ENCODE data around the gene CAPRIN2. TPM values are rescaled to one million over a fixed set of nuclear protein-coding genes. Genes with fewer than 3 reads are reported as not detected.

Gene CAPRIN2
- total RNA-seq, 2 donors from 2014 or later, result 11.3 to 12.1 TPM

DNA sequence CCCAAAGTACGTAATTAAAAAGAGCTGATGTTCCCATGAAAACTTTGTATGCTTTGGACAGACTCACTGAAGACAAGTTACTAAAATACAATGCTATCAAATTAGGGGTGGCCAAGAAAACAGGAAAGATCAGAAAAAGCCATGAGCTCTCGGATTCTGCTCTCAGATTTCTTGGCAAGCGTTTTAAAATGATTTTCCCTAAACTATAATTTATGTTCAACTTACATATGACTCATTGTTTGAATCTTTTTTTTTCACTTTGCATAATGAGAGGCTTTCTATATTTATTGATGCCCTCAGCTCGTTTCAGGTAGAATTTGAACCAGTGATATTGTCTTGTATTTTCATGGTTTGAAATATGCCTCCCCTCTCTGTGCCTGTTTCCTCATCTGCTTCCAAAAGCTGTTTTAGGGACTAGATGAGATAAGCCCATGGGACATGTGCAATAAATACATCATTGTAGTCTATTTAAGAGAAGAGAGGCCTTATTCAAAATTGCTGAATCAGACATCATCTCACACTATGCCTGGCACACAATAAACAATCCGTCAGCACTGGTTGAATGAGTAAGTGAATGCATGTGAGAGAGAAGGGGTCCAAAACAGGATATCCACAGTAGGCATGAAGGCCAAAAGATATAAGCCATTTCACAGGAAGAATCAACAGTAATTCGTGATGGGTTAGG is 54.4 kb downstream of the CAPRIN2 start:
- Mint-ChIP-seq H3K4me3 (no peak overlapping the region), H3K27me3 (no peaks in the 10 kb centered on the region), H3K9me3 (no peaks in the 10 kb centered on the region), H3K27ac (no peak overlapping the region), H3K36me3 (ENCODE audit: low read depth) (no peaks in the 10 kb centered on the region), H3K4me1 (no peaks in the 10 kb centered on the region)
- no peak for ATAC-seq (replicated peaks)

- no peak for ATAC-seq (replicated peaks)
- Mint-ChIP-seq H3K27me3 (no peaks in the 10 kb centered on the region), H3K9me3 (no peaks in the 10 kb centered on the region), H3K36me3 (ENCODE audit: low read depth) (no peaks in the 10 kb centered on the region), H3K27ac (no peak overlapping the region), H3K4me1 (peaks cover 6% of the 10 kb centered on the region), H3K4me3 (peak overlapping the region; percentile 1)
Measured at GRCh38 chr12:30698346-30698745, 56.4 kb downstream of the CAPRIN2 start.

DNA sequence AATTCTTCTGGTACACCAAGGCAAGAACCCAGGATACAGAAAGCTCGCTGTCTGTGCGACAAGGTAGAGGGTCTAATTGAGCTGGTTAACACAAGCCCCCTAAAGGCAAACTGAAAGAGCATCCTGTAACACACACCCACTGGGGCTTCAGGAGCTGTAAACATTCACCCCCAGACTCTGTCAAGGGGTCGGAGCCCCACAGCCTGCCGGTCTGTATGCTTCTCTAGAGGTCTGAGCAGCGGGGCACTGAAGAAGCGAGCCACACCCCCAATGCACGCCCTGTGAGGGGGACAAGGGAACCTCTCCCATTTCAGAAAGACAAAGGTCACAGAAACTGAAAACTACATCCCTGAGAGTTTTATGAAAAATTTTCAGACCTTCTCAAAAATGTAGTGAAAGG is 57.8 kb downstream of the CAPRIN2 start:
- Mint-ChIP-seq H3K36me3 (ENCODE audit: low read depth) (no peaks in the 10 kb centered on the region), H3K27ac (no peak overlapping the region), H3K27me3 (no peaks in the 10 kb centered on the region), H3K4me3 (peak overlapping the region; percentile 92), H3K9me3 (no peaks in the 10 kb centered on the region), H3K4me1 (peaks cover 12% of the 10 kb centered on the region)
- ATAC-seq (replicated peaks), result no peak

DNA sequence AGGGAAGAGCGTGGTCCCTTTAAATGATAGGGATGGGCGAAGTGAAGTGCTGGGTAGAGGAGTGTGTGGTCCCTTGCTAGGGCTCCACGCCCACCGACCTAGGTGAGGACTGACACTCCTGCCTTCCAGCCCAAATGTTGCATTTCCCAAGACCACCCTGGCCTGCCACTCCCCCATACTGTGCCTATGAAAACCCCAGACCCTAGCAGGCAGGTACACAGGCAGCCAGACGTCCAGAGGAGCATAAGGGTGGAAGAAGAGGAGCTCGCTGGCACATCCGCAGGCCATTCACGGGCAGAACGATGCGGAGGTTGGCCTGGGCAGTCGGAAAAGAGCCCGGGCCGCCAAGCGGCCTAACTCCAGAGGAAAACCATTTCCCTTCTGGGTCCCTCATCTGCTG is 58.3 kb downstream of the CAPRIN2 start:
- H3K27me3 Mint-ChIP-seq, result no peaks in the 10 kb centered on the region
- peak overlapping the region; percentile 97 for H3K27ac Mint-ChIP-seq
- peak overlapping the region; percentile 92 for H3K4me3 Mint-ChIP-seq

DNA sequence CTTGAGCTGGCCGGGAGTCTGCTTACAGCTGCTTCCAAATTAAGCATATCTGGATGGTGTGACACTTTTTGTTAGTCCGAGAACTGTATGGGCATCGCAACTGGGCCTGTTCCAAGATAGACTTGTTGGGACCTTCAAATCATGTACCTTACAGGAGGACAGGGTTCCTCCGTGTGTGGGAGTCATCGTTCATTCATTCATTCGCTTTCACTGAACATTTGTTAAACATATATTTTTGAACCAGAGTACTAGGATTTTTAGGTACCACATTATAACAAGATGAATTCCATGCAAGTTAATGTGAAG is 58.7 kb downstream of the CAPRIN2 start:
- no peaks in the 10 kb centered on the region for H3K36me3 Mint-ChIP-seq (ENCODE audit: low read depth)
- H3K9me3 Mint-ChIP-seq, result no peaks in the 10 kb centered on the region
- H3K4me1 Mint-ChIP-seq, result peaks cover 12% of the 10 kb centered on the region
- H3K27ac Mint-ChIP-seq, result peak overlapping the region; percentile 97
- H3K27me3 Mint-ChIP-seq, result no peaks in the 10 kb centered on the region
- peak; percentile 37 for ATAC-seq (replicated peaks)
- H3K4me3 Mint-ChIP-seq, result peak overlapping the region; percentile 92

More for the DNA sequence above, 58.3 kb downstream of the CAPRIN2 start:
- no peak for ATAC-seq (replicated peaks)
- peaks cover 12% of the 10 kb centered on the region for H3K4me1 Mint-ChIP-seq
- no peaks in the 10 kb centered on the region for H3K36me3 Mint-ChIP-seq (ENCODE audit: low read depth)
- no peaks in the 10 kb centered on the region for H3K9me3 Mint-ChIP-seq

- peak within 1 kb of the TSS; percentile 97 for H3K27ac Mint-ChIP-seq
- H3K9me3 Mint-ChIP-seq, result no peaks in the 10 kb centered on the region
- ATAC-seq (replicated peaks), result peak; percentile 86
- H3K4me3 Mint-ChIP-seq, result peak within 1 kb of the TSS; percentile 92
- H3K36me3 Mint-ChIP-seq (ENCODE audit: low read depth), result peaks cover 2% of the 10 kb centered on the region
- no peaks in the 10 kb centered on the region for H3K27me3 Mint-ChIP-seq
- H3K4me1 Mint-ChIP-seq, result peaks cover 12% of the 10 kb centered on the region
Measured at GRCh38 chr12:30695199-30696102, 59.3 kb downstream of the CAPRIN2 start, which contains the start of gene IPO8. IPO8 (minus strand) TSS chr12:30695869; CDS start chr12:30695647, 222 bp downstream.

DNA sequence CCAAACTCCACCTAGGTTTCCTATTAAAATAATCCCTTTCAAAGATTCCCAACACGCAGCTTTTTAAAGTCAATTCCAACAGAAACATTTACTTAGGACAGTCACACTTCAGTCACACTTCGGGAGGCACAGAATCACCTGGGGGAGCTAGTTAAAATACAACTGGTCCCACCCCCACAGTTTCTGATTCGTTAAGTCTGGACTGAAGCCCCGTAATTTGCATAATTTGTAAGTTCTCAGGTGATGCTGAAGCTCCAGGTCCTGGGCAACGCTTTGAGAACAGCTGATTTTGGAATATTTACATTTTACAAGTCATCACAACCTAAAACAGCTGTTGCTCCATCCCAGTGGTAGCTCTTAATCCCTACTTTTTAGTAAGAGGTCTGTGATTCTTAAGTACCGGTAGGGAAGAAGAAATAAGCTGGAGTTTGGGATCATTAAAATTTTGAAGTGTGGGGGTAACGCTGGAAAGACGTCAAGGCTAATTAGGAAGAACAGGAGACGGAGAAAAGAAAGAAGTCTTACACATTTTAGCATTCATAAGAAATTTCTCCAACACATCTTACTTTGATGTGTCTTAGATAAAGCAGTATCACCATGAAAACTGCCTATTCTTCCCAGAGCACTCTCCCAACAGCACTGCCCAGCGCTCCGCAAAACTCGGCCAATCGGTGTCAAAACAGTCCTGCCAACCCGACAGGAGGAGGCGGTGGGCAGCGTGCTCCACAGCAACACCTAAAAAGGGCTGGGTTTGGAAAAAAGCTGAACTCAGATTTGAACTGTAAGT is 60.1 kb downstream of the CAPRIN2 start:
- H3K9me3 Mint-ChIP-seq, result no peaks in the 10 kb centered on the region
- H3K4me1 Mint-ChIP-seq, result peaks cover 12% of the 10 kb centered on the region
- H3K27me3 Mint-ChIP-seq, result no peaks in the 10 kb centered on the region
- H3K27ac Mint-ChIP-seq, result peak overlapping the region; percentile 97
- peak; percentile 43 for ATAC-seq (replicated peaks)
- H3K4me3 Mint-ChIP-seq, result peak overlapping the region; percentile 92
- peaks cover 10% of the 10 kb centered on the region for H3K36me3 Mint-ChIP-seq (ENCODE audit: low read depth)

- no peaks in the 10 kb centered on the region for H3K9me3 Mint-ChIP-seq
- H3K27ac Mint-ChIP-seq, result no peak overlapping the region
- no peaks in the 10 kb centered on the region for H3K27me3 Mint-ChIP-seq
- no peak for ATAC-seq (replicated peaks)
- H3K4me1 Mint-ChIP-seq, result peaks cover 14% of the 10 kb centered on the region
- no peak overlapping the region for H3K4me3 Mint-ChIP-seq
- H3K36me3 Mint-ChIP-seq (ENCODE audit: low read depth), result peaks cover 21% of the 10 kb centered on the region
Measured at GRCh38 chr12:30692470-30692869, 62.3 kb downstream of the CAPRIN2 start.

- Mint-ChIP-seq H3K27ac (no peak overlapping the region), H3K4me1 (peaks cover 17% of the 10 kb centered on the region), H3K4me3 (no peak overlapping the region), H3K9me3 (no peaks in the 10 kb centered on the region), H3K27me3 (no peaks in the 10 kb centered on the region), H3K36me3 (ENCODE audit: low read depth) (peaks cover 22% of the 10 kb centered on the region)
- ATAC-seq (replicated peaks), result no peak
Measured at GRCh38 chr12:30691122-30691879, 63.5 kb downstream of the CAPRIN2 start.

- no peaks in the 10 kb centered on the region for H3K9me3 Mint-ChIP-seq
- peaks cover 6% of the 10 kb centered on the region for H3K4me1 Mint-ChIP-seq
- H3K36me3 Mint-ChIP-seq (ENCODE audit: low read depth), result peaks cover 61% of the 10 kb centered on the region
- no peaks in the 10 kb centered on the region for H3K27me3 Mint-ChIP-seq
- H3K4me3 Mint-ChIP-seq, result no peak overlapping the region
- ATAC-seq (replicated peaks), result no peak
- H3K27ac Mint-ChIP-seq, result no peak overlapping the region
Measured at GRCh38 chr12:30687265-30687986, 67.3 kb downstream of the CAPRIN2 start.

- H3K27me3 Mint-ChIP-seq, result no peaks in the 10 kb centered on the region
- ATAC-seq (replicated peaks), result no peak
- H3K4me3 Mint-ChIP-seq, result no peak overlapping the region
- peaks cover 92% of the 10 kb centered on the region for H3K36me3 Mint-ChIP-seq (ENCODE audit: low read depth)
- H3K9me3 Mint-ChIP-seq, result no peaks in the 10 kb centered on the region
- no peaks in the 10 kb centered on the region for H3K4me1 Mint-ChIP-seq
- H3K27ac Mint-ChIP-seq, result no peak overlapping the region
Measured at GRCh38 chr12:30679241-30679640, 75.5 kb downstream of the CAPRIN2 start.

DNA sequence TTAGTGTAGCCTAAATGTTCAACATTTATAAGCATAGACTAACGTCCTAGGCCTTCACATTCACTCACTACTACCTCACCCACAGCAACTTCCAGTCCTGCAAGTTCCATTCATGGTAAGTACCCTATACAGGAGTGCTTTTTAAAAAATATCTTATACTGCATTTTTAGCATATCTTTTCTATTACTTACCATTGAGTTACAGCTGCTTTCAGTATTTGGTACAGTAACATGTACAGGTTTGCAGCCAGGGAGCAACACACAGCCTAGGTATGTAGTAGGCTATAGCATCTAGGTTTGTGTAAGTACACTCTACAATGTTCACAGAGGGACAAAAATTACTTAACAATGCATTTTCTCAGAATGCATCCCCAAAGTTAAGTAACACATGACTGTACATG is 76.5 kb downstream of the CAPRIN2 start:
- ATAC-seq (replicated peaks), result no peak
- Mint-ChIP-seq H3K36me3 (ENCODE audit: low read depth) (peaks cover 92% of the 10 kb centered on the region), H3K27ac (no peak overlapping the region), H3K9me3 (no peaks in the 10 kb centered on the region), H3K4me3 (no peak overlapping the region), H3K4me1 (no peaks in the 10 kb centered on the region), H3K27me3 (no peaks in the 10 kb centered on the region)

- Mint-ChIP-seq H3K27me3 (no peaks in the 10 kb centered on the region), H3K9me3 (no peaks in the 10 kb centered on the region), H3K27ac (no peak overlapping the region), H3K4me3 (no peak overlapping the region), H3K36me3 (ENCODE audit: low read depth) (peaks cover 90% of the 10 kb centered on the region), H3K4me1 (no peaks in the 10 kb centered on the region)
- no peak for ATAC-seq (replicated peaks)
Measured at GRCh38 chr12:30661210-30661609, 93.5 kb downstream of the CAPRIN2 start.

All from activated T-helper 17 cell treated with anti-CD3 and anti-CD28 coated beads, Interleukin-2, amount 50 U/mL, for 72 hours (primary cell).